ENCODE measurements around the gene TUNAR.

DNA sequence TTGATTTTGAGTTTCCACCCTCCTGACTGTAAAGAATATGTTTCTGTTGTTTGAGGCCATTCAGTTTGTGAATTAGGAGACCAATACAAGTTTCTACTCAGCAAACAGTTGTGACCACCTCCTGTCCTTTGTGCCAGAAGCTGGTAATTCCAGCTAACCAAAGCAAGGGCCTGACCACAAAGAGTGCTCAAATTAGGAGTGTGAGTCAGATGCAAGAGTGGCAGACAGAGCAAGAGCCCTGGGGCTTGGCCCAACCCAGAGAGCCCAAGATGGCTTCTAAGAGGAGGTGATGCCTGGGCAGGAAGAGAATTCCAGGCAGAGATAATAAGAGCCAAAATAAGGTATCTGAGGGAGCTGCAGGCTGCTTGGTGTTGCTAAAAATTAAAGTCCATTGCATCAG, 84.8 kb downstream of the TUNAR start:
- TF ChIP-seq POLR2A (IDR thresholded peaks at IDR 0.05; ENCODE audit: low read depth) (no peak), CTCF (IDR thresholded peaks at IDR 0.05) (no peak)

Measured in esophagus muscularis mucosa (tissue), 3 donors.